K562 treated with DMSO at 1 percent for 48 hours (cell line): ENCODE measurements around the gene PRAMEF13. TPM values are rescaled to one million over a fixed set of nuclear protein-coding genes. Genes with fewer than 3 reads are reported as not detected.

Experiments used
- total RNA-seq: library from RNA; unstranded; fragments of 300-600 nt; gene quantifications from 2 replicates; pipeline ENCODE4 v1.2.3, GENCODE V29; 2022; ENCODE audit warnings: low replicate concordance; ENCODE audit errors: extremely low read depth

The PRAMEF13 gene
- not detected in 2 replicates for total RNA-seq

GRCh38 chr1:13201309-13201708, at the start of gene PRAMEF13:
TSS of gene PRAMEF13 (minus strand) at chr1:13201409. CDS start at chr1:13199589, 1,820 bp downstream.

GRCh38 chr1:13225675-13226204, 24.5 kb upstream of the PRAMEF13 start, which contains the start of gene PRAMEF18:
TSS of gene PRAMEF18 (minus strand) at chr1:13226154. CDS start at chr1:13226106, 48 bp downstream.

GRCh38 chr1:13171548-13171947, 29.7 kb downstream of the PRAMEF13 start, which contains the start of gene PRAMEF9:
TSS of gene PRAMEF9 (plus strand) at chr1:13171848. CDS start at chr1:13175281, 3,433 bp downstream.

GRCh38 chr1:13165531-13165930, 35.7 kb downstream of the PRAMEF13 start, which contains the start of gene HNRNPCL4:
TSS of gene HNRNPCL4 (minus strand) at chr1:13165631. CDS start at chr1:13165467, 164 bp downstream.

GRCh38 chr1:13155909-13156308, 45.3 kb downstream of the PRAMEF13 start, which contains the start of gene PRAMEF26:
TSS of gene PRAMEF26 (minus strand) at chr1:13156009. CDS start at chr1:13153095, 2,914 bp downstream.

Other genes with a start within 250 kb of the PRAMEF13 start
- not detected in 2 replicates for gene PRAMEF27, start 144.8 kb downstream of the PRAMEF13 start, total RNA-seq
- gene HNRNPCL3, start 140.6 kb downstream of the PRAMEF13 start, total RNA-seq = not detected in 2 replicates
- gene PRAMEF25, start 130.6 kb downstream of the PRAMEF13 start, total RNA-seq = not detected in 2 replicates
- gene HNRNPCL2, start 84.6 kb downstream of the PRAMEF13 start, total RNA-seq = not detected in 2 replicates
- not detected in 2 replicates for gene PRAMEF26, start 45.4 kb downstream of the PRAMEF13 start, total RNA-seq
- gene HNRNPCL4, start 35.8 kb downstream of the PRAMEF13 start, total RNA-seq = not detected in 2 replicates
- not detected in 2 replicates for gene PRAMEF9, start 29.6 kb downstream of the PRAMEF13 start, total RNA-seq
- not detected in 2 replicates for gene PRAMEF18, start 24.7 kb upstream of the PRAMEF13 start, total RNA-seq
- gene PRAMEF5, start 52.8 kb upstream of the PRAMEF13 start, total RNA-seq = not detected in 2 replicates
- not detected in 2 replicates for gene PRAMEF8, start 83.7 kb upstream of the PRAMEF13 start, total RNA-seq
- gene PRAMEF33, start 102.1 kb upstream of the PRAMEF13 start, total RNA-seq = not detected in 2 replicates
- gene PRAMEF15, start 114.2 kb upstream of the PRAMEF13 start, total RNA-seq = not detected in 2 replicates
- not detected in 2 replicates for gene PRAMEF14, start 145.7 kb upstream of the PRAMEF13 start, total RNA-seq
- not detected in 2 replicates for gene PRAMEF19, start 170.5 kb upstream of the PRAMEF13 start, total RNA-seq
- gene PRAMEF17, start 188.2 kb upstream of the PRAMEF13 start, total RNA-seq = not detected in 2 replicates
- not detected in 2 replicates for gene PRAMEF20, start 209.0 kb upstream of the PRAMEF13 start, total RNA-seq